Omental fat pad (tissue), 4 donors: ENCODE results near the gene NPM1. TPM values are rescaled to one million over a fixed set of nuclear protein-coding genes. Genes with fewer than 3 reads are reported as not detected.
"Not testable (repeated sequence)": the region's sequence is repeated elsewhere in the genome, so short reads cannot be mapped to it uniquely, and the experiment has no call there.

ENCODE experiments used
- ATAC-seq: fragments of 150-250 bp; one replicate; pipeline ENCODE4 v1.9.1; 2016; ENCODE audit warnings: mild to moderate bottlenecking, moderate library complexity; ENCODE audit not compliant: low FRiP score
- DNase-seq: peaks from one replicate; pipeline ENCODE4 v3.0.0-alpha.2; 2019; ENCODE audit warnings: low spot score
- total RNA-seq, 4 donors: library from RNA; depleted of rRNA; stranded (reverse); fragments of >200 nt; gene quantifications; one replicate each; pipeline ENCODE4 v1.1.0, GENCODE V29; 2016
- TF ChIP-seq, protein P1 (sequence below), 3 donors: fragments of 450-650 bp; IDR thresholded peaks; one replicate each; pipeline ENCODE4 v1.5.1; 2016 to 2017; ENCODE audit warnings: antibody characterized with exemption in 3 of 3, mild to moderate bottlenecking in 3 of 3, moderate library complexity in 2 of 3

NPM1 gene
- total RNA-seq, 4 donors from 2014 or later: 384 to 931 (median 640) TPM

- TF ChIP-seq, protein P1, sequence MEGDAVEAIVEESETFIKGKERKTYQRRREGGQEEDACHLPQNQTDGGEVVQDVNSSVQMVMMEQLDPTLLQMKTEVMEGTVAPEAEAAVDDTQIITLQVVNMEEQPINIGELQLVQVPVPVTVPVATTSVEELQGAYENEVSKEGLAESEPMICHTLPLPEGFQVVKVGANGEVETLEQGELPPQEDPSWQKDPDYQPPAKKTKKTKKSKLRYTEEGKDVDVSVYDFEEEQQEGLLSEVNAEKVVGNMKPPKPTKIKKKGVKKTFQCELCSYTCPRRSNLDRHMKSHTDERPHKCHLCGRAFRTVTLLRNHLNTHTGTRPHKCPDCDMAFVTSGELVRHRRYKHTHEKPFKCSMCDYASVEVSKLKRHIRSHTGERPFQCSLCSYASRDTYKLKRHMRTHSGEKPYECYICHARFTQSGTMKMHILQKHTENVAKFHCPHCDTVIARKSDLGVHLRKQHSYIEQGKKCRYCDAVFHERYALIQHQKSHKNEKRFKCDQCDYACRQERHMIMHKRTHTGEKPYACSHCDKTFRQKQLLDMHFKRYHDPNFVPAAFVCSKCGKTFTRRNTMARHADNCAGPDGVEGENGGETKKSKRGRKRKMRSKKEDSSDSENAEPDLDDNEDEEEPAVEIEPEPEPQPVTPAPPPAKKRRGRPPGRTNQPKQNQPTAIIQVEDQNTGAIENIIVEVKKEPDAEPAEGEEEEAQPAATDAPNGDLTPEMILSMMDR (IDR thresholded peaks at IDR 0.05): no peak
- DNase-seq (no peak), ATAC-seq (no peak)
These were observed 9.5 kb downstream of the NPM1 start for GRCh38 chr5:171397190-171397589.

DNA sequence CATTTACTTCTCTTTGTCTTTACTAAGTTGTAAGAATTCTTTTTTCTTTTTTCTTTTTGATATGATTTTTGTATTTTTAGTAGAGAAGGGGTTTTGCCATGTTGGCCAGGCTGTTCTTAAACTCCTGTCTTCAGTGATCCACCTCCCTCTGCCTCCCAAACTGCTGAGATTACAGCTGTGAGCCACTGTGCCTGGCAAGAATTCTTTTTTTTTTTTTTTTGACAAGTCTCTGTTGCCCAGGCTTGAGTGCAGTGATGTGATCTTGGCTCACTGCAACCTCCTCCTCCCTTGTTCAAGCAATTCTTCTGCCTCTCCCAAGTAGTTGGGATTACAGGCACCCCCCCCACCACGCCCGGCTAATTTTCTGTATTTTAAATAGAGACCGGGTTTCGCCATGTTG lies 9.9 kb downstream of the NPM1 start:
- DNase-seq (no peak), ATAC-seq (no peak)
- TF ChIP-seq, protein P1 (IDR thresholded peaks at IDR 0.05): no peak

DNA sequence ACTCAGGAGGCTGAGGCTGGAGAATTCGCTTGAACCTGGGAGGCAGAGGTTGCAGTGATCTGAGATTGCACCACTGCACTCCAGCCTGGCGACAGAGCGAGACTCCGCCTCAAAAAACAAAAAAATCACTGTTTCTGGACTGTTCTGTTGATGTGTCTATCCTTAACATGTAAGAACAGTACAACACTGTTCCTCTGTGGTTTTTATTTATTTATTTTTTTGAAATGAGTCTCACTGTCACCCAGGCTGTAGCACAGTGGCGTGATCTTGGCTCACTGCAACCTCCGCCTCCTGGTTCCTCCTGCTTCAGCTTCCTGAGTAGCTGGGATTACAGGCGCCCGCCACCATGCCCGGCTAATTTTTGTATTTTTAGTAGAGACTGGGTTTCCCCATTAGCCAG lies 11.0 kb downstream of the NPM1 start:
- not testable (repeated sequence) for ATAC-seq, DNase-seq

- TF ChIP-seq, protein P1 (IDR thresholded peaks at IDR 0.05): no peak
- no peak for ATAC-seq
- DNase-seq: no peak
These were observed 12.5 kb downstream of the NPM1 start for GRCh38 chr5:171400169-171400568.

GRCh38 chr5:171401167-171401947 lies 13.7 kb downstream of the NPM1 start:
- no peak for ATAC-seq
- DNase-seq: no peak
- TF ChIP-seq, protein P1 (IDR thresholded peaks at IDR 0.05): no peak

DNA sequence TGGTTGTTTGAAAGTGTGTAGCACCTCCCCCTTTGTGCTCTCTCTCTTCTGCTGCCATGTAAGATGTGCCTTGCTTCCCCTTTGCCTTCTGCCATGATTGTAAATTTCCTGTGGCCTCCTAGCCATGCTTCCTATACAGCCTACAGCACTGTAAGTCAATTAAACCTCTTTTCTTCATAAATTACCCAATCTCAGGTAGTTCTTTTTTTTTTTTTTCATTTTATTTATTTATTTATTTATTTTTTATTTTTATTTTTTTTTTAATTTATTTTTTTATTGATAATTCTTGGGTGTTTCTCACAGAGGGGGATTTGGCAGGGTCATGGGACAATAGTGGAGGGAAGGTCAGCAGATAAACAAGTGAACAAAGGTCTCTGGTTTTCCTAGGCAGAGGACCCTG lies 15.1 kb downstream of the NPM1 start:
- not testable (repeated sequence) for ATAC-seq, DNase-seq

- TF ChIP-seq, protein P1 (IDR thresholded peaks at IDR 0.05): no peak
- ATAC-seq: no peak
- no peak for DNase-seq
These were observed 18.0 kb downstream of the NPM1 start for GRCh38 chr5:171405615-171406014.

DNA sequence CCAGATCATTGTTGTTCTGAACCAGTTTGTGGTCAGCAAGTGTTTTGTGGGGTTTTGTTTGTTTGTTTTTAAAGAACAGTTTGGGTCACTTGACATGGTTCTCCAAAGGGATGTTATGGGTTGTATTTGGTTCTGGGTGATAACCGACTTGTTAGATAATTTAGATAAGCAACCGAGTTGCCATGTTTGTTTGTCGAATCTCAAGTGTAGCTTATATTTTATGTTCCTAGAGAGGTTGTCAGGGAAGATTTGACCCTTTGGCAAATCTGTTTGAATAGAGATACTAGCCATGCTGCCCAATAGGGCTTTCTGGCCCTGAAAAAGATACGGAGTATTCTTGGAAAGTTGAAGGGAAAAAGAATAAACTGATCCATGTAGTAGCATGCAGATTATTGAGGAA lies 19.6 kb downstream of the NPM1 start:
- TF ChIP-seq, protein P1 (IDR thresholded peaks at IDR 0.05): no peak
- DNase-seq (no peak), ATAC-seq (no peak)
